PC-3 (cell line): ENCODE data around the gene NOTCH1.

Experiments
- EZH2 ChIP-seq: fragments of 300-600 bp; sonication (generic); IDR thresholded peaks from one replicate; pipeline ENCODE4 v1.6.1; 2017; ENCODE audit warnings: antibody characterized with exemption, mild to moderate bottlenecking, low read length; ENCODE audit not compliant: unreplicated experiment
- TF ChIP-seq, protein P1 (sequence below): fragments of 300-600 bp; sonication (generic); conservative IDR thresholded peaks from 2 replicates; pipeline ENCODE4 v1.5.1; 2017; ENCODE audit warnings: antibody characterized with exemption, low read depth, mild to moderate bottlenecking, low read length

DNA sequence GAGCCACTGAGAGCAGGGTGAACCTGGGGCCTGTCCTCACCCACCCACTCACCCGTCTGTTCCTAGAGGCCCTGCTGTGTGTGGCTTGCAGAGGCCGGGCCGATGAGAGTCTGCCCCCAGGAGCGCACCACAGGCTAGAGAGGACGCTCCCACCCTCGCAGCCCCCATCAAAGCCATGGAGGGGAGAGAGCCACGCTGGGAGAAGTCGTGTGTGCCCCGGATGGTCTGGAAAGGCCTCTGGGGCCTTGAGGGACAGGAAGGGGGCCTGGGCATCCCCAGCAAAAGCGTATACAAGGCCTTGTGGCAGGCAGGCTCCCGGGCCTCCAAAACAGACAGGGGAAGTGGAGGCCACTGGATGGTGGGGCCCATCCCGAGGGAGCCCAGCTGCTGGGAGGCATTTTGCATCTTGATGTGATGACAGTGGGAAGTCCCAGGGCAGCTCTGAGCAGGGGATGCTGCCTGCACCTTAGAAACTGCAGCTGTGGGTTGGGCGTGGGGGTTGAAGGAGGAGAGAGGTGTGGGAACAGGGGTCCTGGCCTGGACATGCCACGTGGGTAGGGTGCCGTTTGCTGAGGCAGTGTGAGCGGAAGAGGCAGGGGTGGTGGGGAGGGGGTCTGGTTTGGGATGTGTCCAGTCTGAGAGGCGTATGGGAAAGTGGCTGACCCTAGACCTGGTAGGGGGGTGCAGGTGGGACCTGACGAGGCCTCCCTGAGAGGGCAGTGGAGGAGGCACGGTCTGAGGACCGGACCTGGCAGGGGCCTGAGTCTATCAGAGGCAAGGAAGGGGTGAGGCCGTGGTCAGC is 43.0 kb upstream of the NOTCH1 start:
- TF ChIP-seq, protein P1, sequence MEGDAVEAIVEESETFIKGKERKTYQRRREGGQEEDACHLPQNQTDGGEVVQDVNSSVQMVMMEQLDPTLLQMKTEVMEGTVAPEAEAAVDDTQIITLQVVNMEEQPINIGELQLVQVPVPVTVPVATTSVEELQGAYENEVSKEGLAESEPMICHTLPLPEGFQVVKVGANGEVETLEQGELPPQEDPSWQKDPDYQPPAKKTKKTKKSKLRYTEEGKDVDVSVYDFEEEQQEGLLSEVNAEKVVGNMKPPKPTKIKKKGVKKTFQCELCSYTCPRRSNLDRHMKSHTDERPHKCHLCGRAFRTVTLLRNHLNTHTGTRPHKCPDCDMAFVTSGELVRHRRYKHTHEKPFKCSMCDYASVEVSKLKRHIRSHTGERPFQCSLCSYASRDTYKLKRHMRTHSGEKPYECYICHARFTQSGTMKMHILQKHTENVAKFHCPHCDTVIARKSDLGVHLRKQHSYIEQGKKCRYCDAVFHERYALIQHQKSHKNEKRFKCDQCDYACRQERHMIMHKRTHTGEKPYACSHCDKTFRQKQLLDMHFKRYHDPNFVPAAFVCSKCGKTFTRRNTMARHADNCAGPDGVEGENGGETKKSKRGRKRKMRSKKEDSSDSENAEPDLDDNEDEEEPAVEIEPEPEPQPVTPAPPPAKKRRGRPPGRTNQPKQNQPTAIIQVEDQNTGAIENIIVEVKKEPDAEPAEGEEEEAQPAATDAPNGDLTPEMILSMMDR, result no peak
- no peak for TF ChIP-seq EZH2
